Lower leg skin (tissue), 3 donors: ENCODE results near the gene MTMR12.

ENCODE experiments used
- CTCF ChIP-seq, 3 donors: fragments of 450-650 bp; IDR thresholded peaks; one replicate each; pipeline ENCODE4 v1.5.1; 2016; ENCODE audit warnings: antibody characterized with exemption in 3 of 3, mild to moderate bottlenecking in 3 of 3, moderate library complexity in 2 of 3
- POLR2A ChIP-seq, 2 donors: fragments of 450-650 bp; IDR thresholded peaks; one replicate each; pipeline ENCODE4 v1.6.1; 2016 to 2017; ENCODE audit warnings: antibody characterized with exemption in 2 of 2, mild to moderate bottlenecking in 1 of 2, moderate library complexity in 1 of 2

GRCh38 chr5:32317041-32317440 is 4.3 kb upstream of the MTMR12 start:
- TF ChIP-seq CTCF (IDR thresholded peaks at IDR 0.05) (no peak), POLR2A (IDR thresholded peaks at IDR 0.05) (no peak)
